ENCODE measurements around the gene NGLY1.

The NGLY1 gene

GRCh38 chr3:25707268-25707926 is 75.8 kb downstream of the NGLY1 start:
- DNase-seq = no peak

DNA sequence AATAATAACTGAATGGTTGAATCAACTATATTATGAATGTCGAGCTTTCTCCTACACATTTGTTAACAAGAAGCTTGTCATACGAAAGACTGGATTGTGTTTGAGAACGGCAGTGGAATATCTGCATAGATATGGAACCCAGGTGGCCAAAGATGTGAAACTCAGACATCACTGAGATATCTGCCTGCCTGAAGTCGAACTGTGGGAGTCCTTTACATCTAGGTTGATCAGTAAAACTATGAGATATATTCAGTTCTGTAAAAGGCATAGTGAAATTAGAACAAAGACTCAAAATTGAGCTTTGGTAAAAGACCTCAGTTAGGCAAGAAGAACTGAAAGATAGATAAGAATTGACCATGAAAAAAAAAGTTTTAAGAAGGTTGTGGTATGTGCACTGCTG is 77.0 kb downstream of the NGLY1 start:
- no peak for DNase-seq

DNA sequence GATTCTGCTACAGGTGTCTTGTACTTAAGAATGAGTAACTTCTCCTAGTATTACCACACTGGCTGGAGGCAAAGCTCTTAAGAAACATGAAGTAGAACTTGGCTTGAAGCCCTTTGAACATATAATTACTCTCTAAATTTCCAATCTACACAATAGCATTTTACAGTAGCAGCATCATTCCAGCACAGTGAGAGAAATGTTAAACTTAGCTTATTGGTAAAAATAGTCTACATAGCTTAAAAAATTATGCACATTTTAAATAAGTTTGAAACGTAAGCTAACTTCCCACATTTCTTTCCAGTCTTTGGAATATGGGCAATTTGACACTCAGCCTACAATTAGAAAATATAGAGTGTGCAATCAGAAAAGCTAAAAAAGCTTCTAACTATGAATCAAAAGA is 85.7 kb downstream of the NGLY1 start:
- no peak for DNase-seq

DNA sequence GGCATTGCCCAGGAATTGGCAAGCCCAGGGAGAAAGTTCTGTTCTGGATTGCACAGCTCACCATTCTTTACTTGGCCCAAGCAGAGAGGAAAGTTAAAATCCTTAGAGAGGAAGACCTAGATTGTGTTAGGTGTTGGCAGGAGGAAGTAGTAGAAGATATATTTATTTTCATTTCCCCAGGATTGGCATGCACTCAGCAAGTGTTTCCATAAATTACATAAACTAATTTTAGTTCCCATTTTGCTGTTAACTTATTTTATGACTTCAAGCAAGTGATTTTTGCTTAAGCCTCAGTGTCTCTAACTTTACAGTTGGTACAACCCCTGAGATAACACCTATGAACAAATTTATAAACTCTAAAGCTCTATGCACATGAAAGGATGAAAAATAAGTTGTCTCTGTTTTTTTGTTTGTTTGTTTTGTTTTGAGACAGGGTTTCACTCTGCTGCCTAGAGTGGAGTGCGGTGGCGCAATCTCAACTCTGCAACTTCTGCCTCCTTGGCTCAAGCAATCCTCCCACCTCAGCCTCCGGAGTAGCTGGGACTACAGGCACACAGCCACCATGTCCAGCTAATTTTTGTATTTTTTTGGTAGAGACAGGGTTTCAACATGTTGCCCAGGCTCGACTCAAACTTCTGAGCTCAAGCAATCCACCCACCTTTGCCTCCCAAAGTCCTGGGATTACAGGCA is 87.4 kb downstream of the NGLY1 start:
- DNase-seq = no peak

GRCh38 chr3:25693238-25693637 is 90.0 kb downstream of the NGLY1 start:
- no peak for DNase-seq

DNA sequence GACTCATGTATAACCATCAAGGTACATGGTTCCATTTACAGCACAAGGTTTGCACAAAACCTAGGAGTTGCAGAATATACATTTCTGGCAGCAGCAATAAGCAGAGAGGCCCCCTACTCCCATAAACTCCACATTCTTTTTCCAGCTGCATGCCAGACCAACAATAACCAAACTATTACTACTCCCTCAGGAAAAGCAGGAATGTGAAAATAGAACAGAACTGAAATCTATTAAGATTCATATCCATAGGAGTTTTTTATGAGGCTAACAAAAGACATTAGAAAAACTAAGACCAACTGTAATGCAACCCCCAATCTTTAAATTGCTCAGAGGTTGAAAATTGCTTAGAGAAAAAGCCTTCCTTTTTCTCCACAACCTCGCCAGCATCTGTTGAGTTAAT is 90.9 kb downstream of the NGLY1 start:
- DNase-seq = no peak

DNA sequence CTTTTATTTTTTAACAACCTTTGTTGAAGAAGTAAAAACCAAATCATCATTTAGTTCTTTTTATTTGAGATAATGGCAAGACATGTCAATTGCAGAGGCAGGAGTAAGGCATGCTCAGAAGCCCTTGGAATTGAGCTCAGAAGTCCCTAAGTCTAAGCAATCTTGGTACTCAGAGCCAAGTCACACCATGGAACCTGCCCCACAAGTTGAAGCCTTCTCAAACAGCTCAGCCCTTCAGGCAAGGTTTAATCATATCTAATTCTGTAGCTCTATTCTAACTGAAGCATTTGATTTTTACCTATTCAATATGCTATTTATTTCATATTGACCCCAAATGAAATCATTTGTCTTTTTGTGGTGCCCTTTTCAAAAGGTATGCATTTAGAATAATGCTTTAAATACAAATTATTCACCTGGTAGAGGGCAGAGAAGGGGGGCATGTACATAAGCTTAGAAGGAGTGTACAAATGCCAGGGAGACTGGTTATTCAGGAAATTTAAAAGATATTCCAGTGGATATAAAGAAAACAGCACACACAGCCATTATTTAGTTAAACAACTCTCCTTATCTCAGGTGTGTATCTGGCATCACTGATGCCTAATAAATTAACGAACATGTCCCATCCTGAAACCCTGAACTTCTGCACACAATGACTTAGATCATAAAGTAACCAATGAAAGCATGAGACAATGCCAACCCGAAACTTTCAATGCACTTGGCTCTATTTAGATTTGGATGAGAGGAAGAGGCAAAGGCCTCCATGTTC is 92.3 kb downstream of the NGLY1 start:
- no peak for DNase-seq

DNA sequence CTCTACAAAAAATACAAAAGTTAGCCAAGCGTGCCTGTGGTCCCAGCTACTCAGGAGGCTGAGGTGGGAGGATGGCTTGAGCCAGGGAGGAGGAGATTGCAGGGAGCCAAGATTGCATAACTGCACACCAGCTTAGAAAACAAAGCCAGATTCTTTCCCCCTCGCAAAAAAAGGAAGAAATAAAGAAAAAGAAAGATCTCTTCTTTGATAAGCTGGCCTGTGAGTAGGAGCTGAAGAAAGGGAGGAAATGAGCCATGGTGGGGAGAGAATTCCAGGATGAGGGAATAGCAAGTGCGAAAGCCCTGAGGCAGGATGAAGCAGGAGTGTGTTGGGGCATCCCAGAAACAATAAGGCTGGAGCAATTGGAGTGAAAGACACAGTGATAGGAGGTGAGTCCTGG is 94.0 kb downstream of the NGLY1 start:
- DNase-seq = no peak

DNA sequence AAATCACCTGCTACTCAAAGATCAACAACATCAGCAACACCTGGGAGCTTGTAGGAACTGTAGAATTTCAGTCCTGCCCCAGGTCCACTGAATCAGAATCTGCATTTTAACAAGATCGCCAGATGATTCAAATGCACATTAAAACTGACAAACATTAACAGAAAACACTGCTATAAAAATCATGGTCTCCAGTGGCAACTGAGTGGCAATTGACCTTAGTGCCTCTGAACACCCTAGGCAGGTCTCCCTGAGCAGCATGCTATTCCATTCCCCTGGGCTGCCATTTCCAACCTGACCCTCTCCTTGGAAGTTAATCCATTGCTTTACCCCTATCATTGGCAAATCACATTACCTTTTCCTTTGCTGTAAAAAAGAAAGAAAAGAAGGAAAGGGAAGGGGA is 95.5 kb downstream of the NGLY1 start:
- DNase-seq = no peak

DNA sequence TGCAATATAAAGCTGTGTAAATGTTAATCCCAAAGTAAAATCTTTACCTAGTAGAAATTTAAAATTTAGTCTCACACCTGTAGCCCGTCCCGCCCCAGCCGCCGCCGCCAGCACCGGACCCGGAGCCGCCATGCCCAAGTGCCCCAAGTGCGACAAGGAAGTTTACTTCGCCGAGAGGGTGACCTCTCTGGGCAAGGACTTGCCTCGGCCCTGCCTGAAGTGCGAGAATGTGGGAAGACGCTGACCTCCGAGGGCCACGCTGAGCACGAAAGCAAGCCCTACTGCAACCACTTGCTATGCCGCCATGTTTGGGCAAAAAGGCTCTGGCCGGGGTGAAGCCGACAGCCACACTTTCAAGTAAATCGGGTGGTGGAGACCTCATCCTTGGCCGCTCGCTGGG is 96.5 kb downstream of the NGLY1 start:
- no peak for DNase-seq

- no peak for DNase-seq
These were observed 99.4 kb downstream of the NGLY1 start for GRCh38 chr3:25683882-25684281.

- DNase-seq = no peak
These were observed 99.8 kb downstream of the NGLY1 start for GRCh38 chr3:25683410-25683809.

- no peak for DNase-seq
These were observed 103.5 kb downstream of the NGLY1 start for GRCh38 chr3:25679642-25680302.

DNA sequence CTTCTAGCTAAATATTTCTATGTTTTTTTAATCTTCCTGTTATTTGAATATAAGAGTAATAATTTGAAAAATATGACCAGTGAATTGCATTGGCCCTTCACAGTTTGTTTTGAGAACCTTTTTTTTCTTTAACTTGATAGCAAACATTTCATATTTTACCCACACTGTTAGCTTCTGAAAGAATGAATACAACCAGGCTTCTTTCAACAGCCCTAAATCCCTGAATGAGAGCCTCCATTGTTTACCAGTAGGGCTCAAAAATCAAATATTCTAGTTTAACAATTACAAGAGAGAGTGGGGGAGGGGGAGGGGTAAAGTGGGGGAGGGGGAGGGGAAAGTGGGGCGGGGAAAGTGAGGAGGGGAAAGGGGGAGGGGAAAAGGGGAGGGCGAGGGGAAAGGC is 104.1 kb downstream of the NGLY1 start:
- DNase-seq = no peak

DNA sequence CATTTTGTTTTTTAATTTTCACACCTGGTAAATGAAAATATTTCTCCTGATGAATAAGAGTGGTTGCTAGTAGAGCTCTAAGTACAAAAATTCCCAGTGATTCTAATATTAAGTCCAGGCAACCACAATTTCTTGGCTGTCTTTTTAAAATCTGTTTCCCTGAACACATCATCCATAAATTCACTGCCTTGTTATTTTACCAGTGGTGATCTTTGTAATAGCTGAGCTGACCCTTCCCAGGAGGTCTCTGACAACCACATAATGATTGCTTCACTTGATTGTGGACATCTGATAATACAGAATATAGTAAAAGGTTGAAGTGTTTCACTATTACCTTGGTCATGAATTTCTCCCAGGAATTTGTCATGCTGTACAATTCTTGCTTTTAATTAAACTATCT is 104.7 kb downstream of the NGLY1 start:
- DNase-seq = no peak

DNA sequence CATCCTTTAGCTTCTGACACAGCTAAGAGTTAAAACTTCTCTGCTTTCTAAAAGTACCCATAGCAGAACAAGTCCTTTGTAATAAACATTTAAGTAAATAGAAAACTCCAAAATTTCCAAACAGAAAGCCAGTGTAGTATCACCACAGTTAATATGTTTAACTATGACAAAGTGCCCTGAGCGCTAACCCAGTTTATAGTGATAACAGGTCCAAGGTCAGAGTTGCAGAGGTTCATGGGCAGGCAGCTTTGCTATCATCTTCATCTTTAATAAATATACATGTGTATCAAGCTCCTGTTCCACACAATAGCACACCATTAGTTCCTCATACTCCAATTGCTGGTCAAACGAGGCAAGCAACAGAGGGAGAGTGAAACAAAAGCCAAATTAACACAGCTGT is 106.1 kb downstream of the NGLY1 start:
- DNase-seq = no peak

- DNase-seq = no peak
These were observed 108.6 kb downstream of the NGLY1 start for GRCh38 chr3:25674670-25675069.

- no peak for DNase-seq
These were observed 109.4 kb downstream of the NGLY1 start for GRCh38 chr3:25673738-25674298.

Measured in NCI-H187 (cell line).